HEK293T (cell line): ENCODE measurements around the gene CDK12.
"Not testable (repeated sequence)": the region's sequence is repeated elsewhere in the genome, so short reads cannot be mapped to it uniquely, and the experiment has no call there.

Experiments
- CTCF ChIA-PET: fragments of 350-600 bp; formaldehyde crosslinking; extraction: SDS; loops from one replicate; lab custom pipeline; 2021; ENCODE audit warnings: antibody characterized with exemption, inconsistent platforms; lab: Yijun Ruan, JAX
- POLR2A ChIA-PET: fragments of 350-600 bp; formaldehyde crosslinking; extraction: SDS; loops from one replicate; lab custom pipeline; 2020; ENCODE audit warnings: antibody characterized with exemption, inconsistent platforms; lab: Yijun Ruan, JAX
- DNase-seq: peaks from one replicate; pipeline ENCODE4 v3.0.0; 2012; ENCODE audit warnings: mixed read lengths; ENCODE audit errors: extremely low spot score
- ARNT ChIP-seq: fragments of 450-650 bp; IDR thresholded peaks from 2 replicates; pipeline ENCODE4 v1.6.1; 2017; ENCODE audit warnings: mild to moderate bottlenecking
- BHLHE40 ChIP-seq: fragments of 450-650 bp; IDR thresholded peaks from 2 replicates; pipeline ENCODE4 v1.6.1; 2016; ENCODE audit warnings: mild to moderate bottlenecking, moderate library complexity, borderline replicate concordance
- CTBP1 ChIP-seq: fragments of 450-650 bp; IDR thresholded peaks from 2 replicates; pipeline ENCODE4 v1.6.1; 2016; ENCODE audit warnings: borderline replicate concordance
- ELF4 ChIP-seq: fragments of 450-650 bp; IDR thresholded peaks from 2 replicates; pipeline ENCODE4 v1.6.1; 2017; ENCODE audit warnings: antibody characterized with exemption
- FOXA1 ChIP-seq: fragments of 450-650 bp; IDR thresholded peaks from 2 replicates; pipeline ENCODE4 v1.6.1; 2016; ENCODE audit warnings: mild to moderate bottlenecking
- FOXK2 ChIP-seq: fragments of 450-650 bp; IDR thresholded peaks from 2 replicates; pipeline ENCODE4 v1.6.1; 2016; ENCODE audit warnings: mild to moderate bottlenecking
- FOXM1 ChIP-seq: fragments of 450-650 bp; IDR thresholded peaks from 2 replicates; pipeline ENCODE4 v1.6.1; 2017; ENCODE audit warnings: mild to moderate bottlenecking, borderline replicate concordance
- HDGF ChIP-seq: fragments of 450-650 bp; IDR thresholded peaks from 2 replicates; pipeline ENCODE4 v1.6.1; 2017; ENCODE audit warnings: antibody characterized with exemption, borderline replicate concordance
- L3MBTL2 ChIP-seq: fragments of 450-650 bp; conservative IDR thresholded peaks from 2 replicates; pipeline ENCODE4 v1.6.1; 2016; ENCODE audit warnings: mild to moderate bottlenecking
- LEF1 ChIP-seq: fragments of 450-650 bp; IDR thresholded peaks from 2 replicates; pipeline ENCODE4 v1.6.1; 2017; ENCODE audit warnings: mild to moderate bottlenecking, borderline replicate concordance
- NFRKB ChIP-seq: fragments of 450-650 bp; IDR thresholded peaks from 2 replicates; pipeline ENCODE4 v1.6.1; 2016; ENCODE audit warnings: mild to moderate bottlenecking, moderate library complexity
- SP1 ChIP-seq: fragments of 450-650 bp; IDR thresholded peaks from 2 replicates; pipeline ENCODE4 v1.6.1; 2017
- SUZ12 ChIP-seq: fragments of 450-650 bp; IDR thresholded peaks from 2 replicates; pipeline ENCODE4 v1.6.1; 2016; ENCODE audit warnings: mild to moderate bottlenecking
- TARDBP ChIP-seq: fragments of 450-650 bp; IDR thresholded peaks from 2 replicates; pipeline ENCODE4 v1.6.1; 2016
- ZNF384 ChIP-seq: fragments of 450-650 bp; IDR thresholded peaks from 2 replicates; pipeline ENCODE4 v1.6.1; 2016
- TF ChIP-seq, protein P1 (sequence below): fragments of 450-650 bp; IDR thresholded peaks from 2 replicates; pipeline ENCODE4 v1.6.1; 2016

The CDK12 gene

DNA sequence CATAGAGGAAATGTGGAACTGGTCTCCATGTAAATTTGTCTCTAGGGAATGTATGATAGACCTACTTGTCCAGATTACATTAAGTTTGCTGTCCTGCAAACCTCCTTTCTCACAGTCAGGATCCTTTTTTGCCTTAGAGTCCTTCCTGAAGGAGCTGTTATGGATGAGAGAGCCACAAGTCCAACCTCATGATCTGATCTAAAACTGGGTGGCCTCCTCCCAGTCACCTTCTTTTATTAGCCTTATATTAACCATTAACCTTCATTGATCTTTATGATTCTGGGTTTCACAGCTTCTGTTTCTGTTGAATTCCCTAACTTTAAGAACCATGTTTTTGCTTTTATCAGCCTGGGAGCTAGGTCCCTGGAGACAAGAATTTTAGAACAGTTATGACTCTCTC, 82.4 kb downstream of the CDK12 start:
- TF ChIP-seq L3MBTL2: no peak
- TF ChIP-seq BHLHE40: no peak
- TF ChIP-seq FOXK2: no peak
- no peak for TF ChIP-seq SUZ12
- no peak for TF ChIP-seq FOXA1
- TF ChIP-seq HDGF: no peak
- no peak for TF ChIP-seq ZNF384
- no peak for TF ChIP-seq LEF1
- TF ChIP-seq CTBP1: no peak
- TF ChIP-seq SP1: no peak
- no peak for TF ChIP-seq NFRKB
- TF ChIP-seq TARDBP: no peak
- TF ChIP-seq, protein P1, sequence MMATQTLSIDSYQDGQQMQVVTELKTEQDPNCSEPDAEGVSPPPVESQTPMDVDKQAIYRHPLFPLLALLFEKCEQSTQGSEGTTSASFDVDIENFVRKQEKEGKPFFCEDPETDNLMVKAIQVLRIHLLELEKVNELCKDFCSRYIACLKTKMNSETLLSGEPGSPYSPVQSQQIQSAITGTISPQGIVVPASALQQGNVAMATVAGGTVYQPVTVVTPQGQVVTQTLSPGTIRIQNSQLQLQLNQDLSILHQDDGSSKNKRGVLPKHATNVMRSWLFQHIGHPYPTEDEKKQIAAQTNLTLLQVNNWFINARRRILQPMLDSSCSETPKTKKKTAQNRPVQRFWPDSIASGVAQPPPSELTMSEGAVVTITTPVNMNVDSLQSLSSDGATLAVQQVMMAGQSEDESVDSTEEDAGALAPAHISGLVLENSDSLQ: no peak
- no peak for TF ChIP-seq ARNT
- TF ChIP-seq FOXM1: no peak
- no peak for DNase-seq
- ChIA-PET CTCF (no interaction called here), POLR2A (no interaction called here)

DNA sequence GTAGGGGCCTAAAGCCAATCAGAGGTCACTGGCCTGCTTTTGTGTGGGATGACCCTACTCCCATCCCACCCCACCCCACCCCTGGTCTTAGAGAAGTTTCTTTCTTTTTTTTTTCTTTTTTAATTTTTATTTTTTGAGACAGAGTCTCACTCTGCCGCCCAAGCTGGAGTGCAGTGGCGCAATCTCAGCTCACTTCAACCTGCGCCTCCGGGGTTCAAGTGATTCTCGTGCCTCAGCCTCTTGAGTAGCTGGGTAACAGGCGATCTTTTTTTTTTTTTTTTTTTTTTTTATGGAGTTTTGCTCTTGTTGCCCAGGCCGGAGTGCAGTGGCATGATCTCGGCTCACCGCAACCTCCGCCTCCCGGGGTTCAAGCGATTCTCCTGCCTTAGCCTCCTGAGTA, 83.1 kb downstream of the CDK12 start:
- DNase-seq, CTCF ChIA-PET, POLR2A ChIA-PET: not testable (repeated sequence)

DNA sequence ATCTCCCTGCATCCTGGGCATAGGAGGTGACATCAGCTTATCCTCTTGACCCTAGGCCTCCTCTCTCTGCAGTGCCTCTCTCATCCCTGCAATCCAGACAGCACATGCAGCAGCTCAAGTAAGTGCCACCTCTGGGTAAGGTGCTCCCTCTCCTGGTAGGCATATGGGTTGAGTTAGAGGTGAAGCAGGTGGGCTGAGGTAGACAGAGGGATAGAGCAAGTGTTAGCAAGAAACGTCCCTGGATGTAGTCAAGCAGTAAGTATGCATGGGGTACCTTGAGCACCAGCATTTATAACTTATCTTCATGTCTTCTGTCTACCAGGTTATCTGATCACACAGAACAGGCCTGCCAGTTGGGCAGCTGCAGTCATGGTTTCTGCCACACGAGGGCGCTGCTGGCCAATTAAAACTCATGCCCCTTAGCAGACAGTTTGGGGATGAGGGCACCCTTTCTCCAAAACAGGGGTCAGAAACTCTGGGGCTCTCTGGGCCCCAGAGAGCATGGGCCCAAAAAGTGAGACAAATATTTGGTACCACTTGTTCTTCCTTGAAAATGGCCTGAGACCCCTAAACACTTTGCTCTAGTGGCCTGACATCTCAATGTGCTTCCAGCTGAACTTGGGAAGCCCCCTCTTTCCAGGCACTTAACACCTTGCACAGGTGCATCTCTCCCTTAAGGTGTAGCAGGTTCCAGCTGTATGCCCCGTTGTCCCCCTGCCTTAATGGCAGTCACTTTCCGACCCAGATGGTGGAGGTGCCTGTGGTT, 86.6 kb downstream of the CDK12 start:
- POLR2A ChIA-PET: interaction anchor here (0.6 to 1.1 kb wide), 4 partner anchors 46 to 207 kb away, joined by 3 to 5 read pairs (median 4); no protein-coding TSS in a partner anchor

DNA sequence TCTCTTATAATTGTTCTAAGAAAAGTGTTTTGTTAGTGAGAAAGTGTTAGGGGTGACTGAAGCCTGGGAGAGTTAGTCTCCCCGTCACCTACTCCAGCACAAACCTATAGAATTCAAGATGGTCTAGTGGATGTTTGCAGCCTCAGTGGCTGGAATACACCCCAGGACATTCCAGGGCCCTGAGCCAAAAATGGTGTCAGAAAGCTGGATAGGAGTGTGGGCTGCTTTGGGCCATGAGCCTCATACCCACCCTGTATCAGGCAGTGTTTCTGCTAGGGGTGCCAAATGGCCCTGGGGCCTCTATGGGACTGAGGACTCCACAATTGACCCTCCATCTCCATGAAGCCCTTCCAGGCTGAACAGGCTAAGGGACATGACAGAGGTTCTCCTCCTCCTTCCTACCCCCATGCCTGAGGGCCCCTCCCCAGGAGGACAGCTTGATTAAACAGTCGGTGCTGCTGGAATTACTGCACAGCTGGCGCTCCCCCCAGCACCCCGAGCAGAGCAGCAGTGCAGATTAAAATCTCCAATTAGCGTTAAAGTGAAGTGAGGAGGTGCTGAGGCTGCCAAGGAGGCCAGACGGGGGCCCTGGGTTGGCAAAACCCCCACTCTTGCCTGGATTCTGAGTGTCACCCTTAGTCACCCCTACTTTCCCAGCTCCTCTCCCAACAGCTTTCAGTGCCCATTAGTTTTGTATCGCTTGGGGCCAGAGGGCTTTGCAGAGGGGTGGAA, 87.4 kb downstream of the CDK12 start:
- DNase-seq: no peak

More for the DNA sequence above, 86.6 kb downstream of the CDK12 start:
- peak; percentile 70 for DNase-seq
- CTCF ChIA-PET: interaction anchor here (0.6 to 3.2 kb wide), 11 partner anchors 8 to 345 kb away, joined by 3 to 42 read pairs (median 4); no protein-coding TSS in a partner anchor
- TF ChIP-seq TARDBP (no peak), NFRKB (no peak), ZNF384 (no peak), FOXA1 (no peak), ARNT (no peak), L3MBTL2 (no peak), FOXK2 (no peak), FOXM1 (no peak), ELF4 (no peak), SUZ12 (no peak), SP1 (no peak), HDGF (no peak)

DNA sequence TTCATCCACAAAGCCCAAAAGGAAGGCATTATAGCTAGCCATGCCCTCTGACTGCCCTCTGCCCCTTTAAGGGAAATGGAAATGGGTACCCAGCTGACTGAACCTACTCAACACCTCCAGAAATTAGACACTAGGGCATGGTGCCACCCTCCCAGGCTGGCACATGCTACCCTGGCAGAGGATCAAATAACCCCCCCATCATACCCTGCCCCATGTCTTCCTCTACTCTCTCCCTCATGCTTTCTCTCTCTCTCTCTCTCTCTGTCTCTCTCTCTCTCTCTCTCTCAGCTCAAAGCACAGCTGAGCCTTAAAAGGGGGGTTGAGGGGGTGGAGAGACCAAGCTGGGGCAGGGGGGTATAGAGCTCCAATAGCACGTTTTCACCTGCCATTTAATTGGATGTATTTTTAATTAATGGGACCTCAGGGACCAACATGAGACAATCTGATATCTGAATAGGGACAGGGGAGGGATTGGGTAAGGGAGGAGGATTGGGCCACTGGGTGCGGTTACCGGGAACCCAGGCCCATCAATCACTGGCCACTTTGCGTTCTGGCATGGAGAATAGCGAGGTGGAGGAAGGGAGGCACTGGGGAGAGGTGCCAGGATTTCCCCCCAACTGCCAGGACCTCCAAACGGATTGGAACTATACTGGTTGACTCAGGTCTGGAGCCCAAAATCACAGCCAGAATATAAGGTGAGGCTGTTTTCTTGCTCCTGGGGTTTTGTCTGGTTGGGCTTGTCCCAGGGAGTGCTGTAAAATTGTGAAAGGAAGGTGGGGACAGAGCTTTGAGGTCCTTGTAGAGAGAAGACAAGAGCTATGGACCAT, 88.7 kb downstream of the CDK12 start:
- DNase-seq: no peak
- ChIA-PET CTCF (interaction anchor here (2.5 to 3.2 kb wide), 2 partner anchors 71 to 72 kb away, joined by 10 to 42 read pairs; no protein-coding TSS in a partner anchor), POLR2A (no interaction called here)
- TF ChIP-seq ELF4: no peak
- no peak for TF ChIP-seq ARNT
- TF ChIP-seq CTBP1: no peak
- no peak for TF ChIP-seq ZNF384
- TF ChIP-seq FOXK2: no peak

More for the DNA sequence above, 87.4 kb downstream of the CDK12 start:
- ChIA-PET POLR2A (no interaction called here), CTCF (interaction anchor here (1.3 to 3.2 kb wide), 2 partner anchors 74 to 206 kb away, joined by 4 to 42 read pairs; no protein-coding TSS in a partner anchor)
- TF ChIP-seq FOXA1 (no peak), FOXM1 (no peak)

DNA sequence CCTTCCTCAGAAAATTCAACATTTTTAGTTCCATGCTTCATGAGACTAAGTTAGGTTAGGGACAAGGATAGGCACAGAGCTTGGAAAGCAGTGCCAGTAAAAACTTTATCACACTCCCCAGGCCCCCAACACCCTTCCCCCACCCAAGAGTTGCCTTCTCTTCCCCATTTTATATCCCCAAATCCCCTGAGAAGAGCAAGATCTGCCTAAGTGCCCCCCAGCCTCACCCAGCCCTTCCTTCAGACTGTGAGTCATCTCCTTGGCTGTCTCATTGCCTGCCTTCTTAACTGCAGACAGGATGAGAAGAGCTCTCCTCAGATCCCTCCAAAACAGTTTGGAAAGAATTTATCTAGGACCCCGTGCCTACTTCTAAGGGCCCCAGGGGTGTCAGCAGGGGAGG, 90.6 kb downstream of the CDK12 start:
- DNase-seq: no peak
- ChIA-PET POLR2A (no interaction called here), CTCF (interaction anchor here (2.5 kb wide), 1 partner anchor 70 kb away, joined by 10 read pairs; no protein-coding TSS in a partner anchor)
- TF ChIP-seq BHLHE40 (no peak), CTBP1 (no peak), ZNF384 (no peak), NFRKB (no peak), SUZ12 (no peak), FOXM1 (no peak)
- TF ChIP-seq, protein P1: no peak
